ENCODE data around the gene TNRC6B.

The TNRC6B gene

DNA sequence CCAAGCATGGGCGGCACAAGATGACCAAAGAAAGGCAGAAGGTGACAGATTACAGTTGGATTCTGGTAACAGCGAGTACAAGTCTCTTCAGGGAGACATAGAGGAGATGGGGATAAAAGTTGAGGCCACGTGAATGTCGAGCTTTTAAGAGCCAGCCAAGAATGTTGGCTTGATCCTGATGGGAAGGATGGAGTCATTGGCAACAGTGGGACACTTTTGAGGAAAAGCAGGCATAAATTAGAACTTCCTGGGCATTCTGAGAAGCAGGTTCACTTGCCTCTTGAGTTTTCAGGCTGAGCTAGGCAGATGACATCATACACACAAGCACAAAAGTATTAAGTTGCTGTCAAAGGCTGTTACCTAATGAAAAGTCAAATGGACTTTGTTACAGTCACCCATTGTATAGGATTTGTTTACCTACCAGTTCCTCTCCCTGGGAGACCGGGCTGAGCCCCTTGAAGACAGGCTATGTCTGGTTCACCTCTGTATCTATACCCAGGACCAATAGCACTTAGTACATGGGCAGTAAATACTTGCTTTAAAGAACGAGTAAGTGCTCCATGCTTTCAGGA is 41.1 kb downstream of the TNRC6B start:
- TF ChIP-seq GATA3 (IDR thresholded peaks at IDR 0.05; ENCODE audit: low read depth, low read length) (no peak), GATA2 (IDR thresholded peaks at IDR 0.05; ENCODE audit: low read depth, low read length) (no peak)

DNA sequence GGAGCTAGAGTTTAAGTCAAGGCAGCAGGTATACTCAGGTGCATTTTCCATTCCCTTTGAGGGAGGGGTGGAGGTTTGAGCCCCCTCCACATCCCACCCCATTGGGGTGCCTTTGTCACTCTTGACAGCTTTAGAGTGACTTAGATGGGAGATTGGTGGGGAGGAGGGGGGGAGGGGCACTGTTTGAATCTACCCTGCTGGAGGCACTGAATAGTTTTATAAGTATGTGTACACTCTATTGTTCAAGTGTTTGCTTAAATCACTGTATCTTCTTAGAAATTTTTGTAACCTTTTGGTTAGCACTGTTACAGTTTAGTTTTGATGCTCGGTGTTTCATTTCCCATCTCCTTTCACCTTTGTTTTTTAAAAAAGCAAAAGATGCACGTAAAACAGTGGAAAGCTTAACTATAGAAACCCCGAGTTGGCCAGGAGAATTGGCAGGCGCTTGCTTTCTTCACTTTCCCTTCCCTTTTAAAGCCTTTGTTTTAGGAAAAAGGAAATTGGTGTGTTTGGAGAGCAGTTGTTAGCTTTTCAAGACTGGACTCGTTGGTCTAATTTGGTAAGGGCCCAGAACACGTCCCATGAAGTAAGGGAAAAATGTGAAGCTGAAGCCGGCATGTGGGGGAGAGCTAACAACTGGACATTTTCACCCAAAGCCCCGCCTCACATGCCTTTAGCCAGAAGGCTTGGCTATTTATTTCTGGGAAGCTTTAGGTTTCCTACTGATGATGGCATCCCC is 42.8 kb downstream of the TNRC6B start:
- TF ChIP-seq GATA3 (IDR thresholded peaks at IDR 0.05; ENCODE audit: low read depth, low read length) (no peak), GATA2 (IDR thresholded peaks at IDR 0.05; ENCODE audit: low read depth, low read length) (no peak)

DNA sequence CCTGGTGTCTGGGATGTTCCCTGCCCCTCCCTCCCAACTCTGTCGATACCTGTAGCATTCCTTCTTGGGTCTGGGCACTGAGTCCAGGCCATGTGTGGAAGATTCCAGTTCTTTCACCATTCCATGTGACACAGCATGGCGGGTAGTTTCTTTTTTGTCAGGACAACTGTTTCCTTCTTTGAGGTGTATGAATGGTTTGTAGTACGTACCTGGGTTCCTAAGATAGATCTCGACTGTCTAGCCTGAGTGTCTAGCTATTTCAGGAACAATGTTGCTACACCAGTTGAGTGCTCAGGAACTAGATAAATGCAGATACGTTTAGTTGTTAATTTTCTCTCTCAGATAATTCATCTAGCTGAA is 43.3 kb downstream of the TNRC6B start:
- TF ChIP-seq GATA2 (IDR thresholded peaks at IDR 0.05; ENCODE audit: low read depth, low read length) (no peak), GATA3 (IDR thresholded peaks at IDR 0.05; ENCODE audit: low read depth, low read length) (no peak)

DNA sequence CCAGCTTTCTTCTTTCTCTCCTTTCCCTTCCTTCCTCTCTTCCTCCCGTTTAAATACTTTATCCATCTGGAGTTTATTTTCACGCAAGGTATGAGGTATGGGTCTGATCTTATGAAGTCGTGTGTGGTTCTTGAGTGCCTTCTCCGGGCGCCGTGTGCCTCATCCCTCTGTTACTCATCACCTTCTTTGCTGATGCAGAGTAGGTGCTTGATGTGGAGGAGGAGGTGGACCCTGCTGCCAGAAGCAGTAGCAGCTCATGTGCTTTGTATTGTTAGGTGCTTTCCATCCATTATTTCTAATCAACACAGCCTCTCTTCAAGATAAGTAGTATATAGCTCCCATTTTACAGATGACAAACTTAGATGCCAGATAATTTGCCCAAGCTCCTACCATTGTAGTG is 47.0 kb downstream of the TNRC6B start:
- no peak for TF ChIP-seq GATA3 (IDR thresholded peaks at IDR 0.05; ENCODE audit: low read depth, low read length)
- no peak for TF ChIP-seq GATA2 (IDR thresholded peaks at IDR 0.05; ENCODE audit: low read depth, low read length)

DNA sequence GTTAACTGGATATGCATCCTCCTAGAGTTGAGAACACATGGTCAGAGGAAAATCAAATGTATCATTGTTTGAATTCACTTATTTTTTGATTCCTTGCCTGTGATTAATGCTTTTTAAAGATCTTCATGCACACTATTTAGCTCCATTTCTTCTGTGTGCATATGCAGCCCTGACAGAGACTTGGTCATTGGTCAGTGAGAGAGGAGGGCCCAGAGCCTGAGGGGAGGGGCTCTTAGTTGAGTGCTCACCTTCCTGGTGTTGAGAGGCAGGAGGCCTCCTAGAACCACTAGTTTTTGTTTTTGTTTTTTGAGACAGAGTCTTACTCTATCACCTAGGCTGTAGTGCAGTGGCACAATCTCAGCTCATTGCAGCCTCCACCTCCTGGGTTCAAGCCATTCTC is 48.9 kb downstream of the TNRC6B start:
- TF ChIP-seq GATA2 (IDR thresholded peaks at IDR 0.05; ENCODE audit: low read depth, low read length): no peak
- no peak for TF ChIP-seq GATA3 (IDR thresholded peaks at IDR 0.05; ENCODE audit: low read depth, low read length)

DNA sequence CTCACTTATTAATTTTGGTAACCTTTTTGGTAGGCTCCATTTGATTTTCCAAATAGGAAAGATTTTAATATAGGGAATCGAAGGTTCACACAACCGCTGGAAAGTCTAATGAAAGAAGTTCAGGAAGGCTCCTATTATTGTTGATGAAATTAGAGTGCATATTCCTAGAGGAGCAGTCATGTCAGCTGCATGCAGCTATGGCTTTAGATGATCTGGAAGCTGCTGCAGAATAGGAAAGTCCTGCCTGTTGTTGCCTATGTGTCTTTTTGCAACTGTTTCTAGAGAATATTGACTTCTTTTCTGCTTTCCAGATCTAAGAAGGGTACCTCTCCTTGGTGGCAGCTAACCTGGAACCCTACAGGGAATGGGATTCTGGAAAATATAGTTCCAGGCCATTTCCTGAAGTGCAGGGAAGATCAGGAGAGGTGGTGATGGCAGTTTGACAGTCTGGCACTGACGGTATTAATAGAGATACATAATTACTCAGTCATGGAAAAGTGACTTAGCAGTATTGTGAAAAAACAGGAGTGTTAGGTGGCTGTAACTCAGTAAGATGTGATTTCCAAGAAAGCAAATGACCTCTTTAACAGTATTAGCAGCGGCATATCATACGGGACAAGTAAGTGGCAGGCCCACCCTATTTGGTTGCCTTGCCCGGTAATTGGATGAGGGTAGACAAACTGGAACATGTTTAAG is 54.0 kb downstream of the TNRC6B start:
- TF ChIP-seq GATA2 (IDR thresholded peaks at IDR 0.05; ENCODE audit: low read depth, low read length) (no peak), GATA3 (IDR thresholded peaks at IDR 0.05; ENCODE audit: low read depth, low read length) (no peak)

DNA sequence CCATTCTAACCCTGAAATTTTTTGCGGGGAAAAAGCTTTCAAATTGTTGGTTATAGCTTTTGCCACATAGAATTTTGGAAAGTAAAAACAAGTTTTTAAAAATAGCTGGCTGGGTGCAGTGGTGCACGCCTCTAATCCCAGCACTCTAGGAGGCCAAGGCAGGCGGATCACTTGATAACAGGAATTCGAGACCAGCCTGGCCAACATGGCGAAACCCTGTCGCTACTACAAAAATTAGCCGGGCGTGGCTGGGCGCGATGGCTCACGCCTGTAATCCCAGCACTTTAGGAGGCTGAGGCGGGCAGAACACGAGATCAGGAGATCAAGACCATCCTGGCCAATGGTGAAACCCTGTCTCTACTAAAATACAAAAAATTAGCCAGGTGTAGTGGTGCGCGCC is 54.9 kb downstream of the TNRC6B start:
- TF ChIP-seq GATA2 (IDR thresholded peaks at IDR 0.05; ENCODE audit: low read depth, low read length) (no peak), GATA3 (IDR thresholded peaks at IDR 0.05; ENCODE audit: low read depth, low read length) (no peak)

DNA sequence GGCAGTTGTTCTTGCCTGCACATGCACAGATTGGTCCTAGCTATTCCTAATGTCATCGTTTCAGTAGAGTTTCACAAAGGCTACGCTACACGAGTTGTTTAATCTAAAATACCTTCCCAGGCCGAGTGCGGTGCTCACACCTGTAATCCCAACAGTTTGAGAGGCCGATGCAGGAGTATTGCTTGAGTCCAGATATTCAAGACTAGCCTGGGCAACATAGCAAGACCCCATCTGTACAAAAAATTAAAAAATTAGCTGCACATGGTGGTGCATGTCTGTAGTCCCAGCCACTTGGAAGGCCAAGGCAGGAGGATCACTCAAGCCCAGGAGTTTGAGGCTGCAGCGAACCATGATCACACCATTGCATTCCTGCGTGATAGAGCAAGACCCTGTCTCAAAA is 56.2 kb downstream of the TNRC6B start:
- TF ChIP-seq GATA2 (IDR thresholded peaks at IDR 0.05; ENCODE audit: low read depth, low read length): no peak
- TF ChIP-seq GATA3 (IDR thresholded peaks at IDR 0.05; ENCODE audit: low read depth, low read length): no peak

DNA sequence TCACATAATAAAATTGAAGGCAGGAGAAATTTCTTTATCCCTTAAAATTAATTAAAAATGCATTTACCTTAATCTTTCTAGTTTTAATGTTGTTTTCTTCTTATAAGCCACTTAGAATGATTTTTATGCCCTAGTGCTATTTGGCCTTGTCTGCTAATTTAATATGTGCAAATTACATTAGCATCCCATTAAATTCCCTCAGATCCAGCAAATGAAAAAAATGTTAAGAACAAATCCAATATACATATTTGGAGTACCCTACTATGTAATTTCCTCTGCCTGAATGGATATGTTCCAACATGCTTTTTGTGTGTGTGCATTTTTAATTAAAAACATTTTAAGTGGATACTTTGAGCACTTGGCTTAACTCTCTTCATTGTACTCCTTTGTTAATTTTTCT is 56.9 kb downstream of the TNRC6B start:
- TF ChIP-seq GATA2 (IDR thresholded peaks at IDR 0.05; ENCODE audit: low read depth, low read length) (no peak), GATA3 (IDR thresholded peaks at IDR 0.05; ENCODE audit: low read depth, low read length) (no peak)

DNA sequence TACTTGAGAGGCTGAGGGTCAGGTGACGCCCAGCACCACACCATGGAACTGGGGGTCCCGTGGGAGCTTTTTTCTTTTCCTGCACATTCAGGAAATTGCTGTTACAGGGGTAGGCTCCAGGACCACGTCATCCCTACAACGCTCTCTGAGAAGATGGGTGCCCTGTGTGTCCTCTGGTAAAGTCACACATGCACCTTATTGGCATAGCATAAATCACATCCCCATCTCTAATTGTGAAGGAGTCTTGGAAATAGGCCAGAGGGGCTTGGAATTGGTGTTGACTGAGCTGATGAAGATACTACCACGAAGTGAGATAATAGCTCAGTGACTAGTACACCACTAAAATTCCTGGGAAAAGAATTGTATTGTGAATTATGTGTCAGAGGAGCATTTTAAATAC is 57.6 kb downstream of the TNRC6B start:
- TF ChIP-seq GATA2 (IDR thresholded peaks at IDR 0.05; ENCODE audit: low read depth, low read length) (no peak), GATA3 (IDR thresholded peaks at IDR 0.05; ENCODE audit: low read depth, low read length) (no peak)

DNA sequence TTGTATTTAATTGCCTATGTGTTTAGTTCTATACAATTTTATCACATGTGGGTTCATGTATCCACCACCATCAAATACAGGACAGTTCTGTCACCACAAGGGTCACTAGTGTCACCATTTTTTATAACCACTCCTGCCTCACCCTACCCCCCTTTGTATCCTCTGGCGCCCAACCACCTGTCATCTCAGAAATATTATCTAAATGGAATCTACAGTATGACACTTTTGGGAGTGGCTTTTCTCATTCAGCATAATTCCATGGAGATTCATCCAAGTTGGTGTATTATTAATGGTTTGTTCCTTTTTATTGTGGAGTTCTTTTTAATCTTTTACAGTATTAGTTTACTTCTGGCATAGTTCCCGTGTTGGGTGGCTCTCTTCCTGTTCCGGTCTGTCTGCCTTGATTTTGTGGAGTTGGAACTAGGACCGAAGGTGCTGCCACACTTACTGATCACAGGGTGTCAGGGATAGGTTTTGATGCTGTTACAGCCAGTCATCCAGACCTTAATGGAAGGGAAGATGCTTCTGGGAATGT is 58.5 kb downstream of the TNRC6B start:
- TF ChIP-seq GATA2 (IDR thresholded peaks at IDR 0.05; ENCODE audit: low read depth, low read length) (no peak), GATA3 (IDR thresholded peaks at IDR 0.05; ENCODE audit: low read depth, low read length) (no peak)

DNA sequence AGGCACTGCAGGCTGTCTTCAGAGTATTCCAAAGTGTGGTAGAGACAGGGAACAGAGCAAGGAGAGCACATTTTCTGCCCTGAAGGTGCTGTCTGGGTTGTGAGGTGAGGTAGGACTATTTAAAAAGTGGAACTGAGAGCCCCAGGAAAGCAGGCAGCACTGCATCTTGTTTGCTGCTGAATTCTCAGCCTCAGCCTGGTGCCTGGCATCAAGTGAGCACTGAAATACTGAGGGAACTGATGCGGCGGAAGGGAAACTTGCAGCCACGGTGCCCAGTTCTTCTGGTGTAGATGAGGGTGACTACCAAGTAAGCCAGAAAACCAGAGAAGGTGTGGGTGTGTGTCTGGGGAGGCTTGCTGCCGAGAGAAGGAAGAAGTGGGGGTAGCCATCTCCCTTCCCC is 59.5 kb downstream of the TNRC6B start:
- no peak for TF ChIP-seq GATA3 (IDR thresholded peaks at IDR 0.05; ENCODE audit: low read depth, low read length)
- no peak for TF ChIP-seq GATA2 (IDR thresholded peaks at IDR 0.05; ENCODE audit: low read depth, low read length)

DNA sequence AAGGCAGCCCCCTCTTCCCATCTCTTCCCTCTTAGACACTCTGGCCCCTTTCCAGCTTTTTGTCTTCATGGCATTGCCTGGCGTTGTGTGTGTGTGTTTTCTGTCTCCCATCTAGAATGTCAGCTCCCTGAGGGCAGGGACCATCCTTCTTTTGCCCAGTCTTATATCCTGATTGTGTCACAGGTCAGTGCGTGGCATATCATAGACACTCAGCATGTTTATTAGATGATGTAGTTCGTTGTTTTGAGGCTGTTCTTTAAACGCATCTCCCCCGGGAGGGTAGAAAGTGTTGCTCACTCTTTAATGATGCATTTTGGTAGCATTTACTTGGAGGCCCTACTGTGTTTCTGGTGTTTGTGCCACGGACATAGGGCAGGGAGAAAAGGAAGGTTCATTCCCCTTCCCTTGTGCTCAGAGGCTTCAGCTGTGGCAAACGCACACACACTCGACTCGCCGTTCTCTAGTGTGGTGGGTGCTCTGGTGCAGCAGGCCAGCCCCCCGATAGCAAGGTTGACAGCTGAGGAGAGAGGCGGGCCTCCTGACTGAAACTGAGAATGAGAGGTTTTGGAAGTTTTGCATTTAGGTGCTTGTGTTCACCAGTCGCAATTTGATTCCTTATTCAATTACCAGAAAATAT is 60.2 kb downstream of the TNRC6B start:
- no peak for TF ChIP-seq GATA2 (IDR thresholded peaks at IDR 0.05; ENCODE audit: low read depth, low read length)
- no peak for TF ChIP-seq GATA3 (IDR thresholded peaks at IDR 0.05; ENCODE audit: low read depth, low read length)
